GM19035 (cell line): ENCODE measurements around the gene FBLN2.

Experiments
- ATAC-seq: cut with Tn5 transposase; IDR thresholded peaks from one replicate; pipeline ENCODE4 v1.9.1; 2021; ENCODE audit not compliant: unreplicated experiment

Gene FBLN2

GRCh38 chr3:13577181-13578121, 28.5 kb downstream of the FBLN2 start:
- ATAC-seq, result no peak

GRCh38 chr3:13578251-13578650, 29.3 kb downstream of the FBLN2 start:
- ATAC-seq, result no peak

- no peak for ATAC-seq
Observed at GRCh38 chr3:13579063-13579462, 30.1 kb downstream of the FBLN2 start.

- ATAC-seq, result no peak
Observed at GRCh38 chr3:13580256-13581023, 31.5 kb downstream of the FBLN2 start.

GRCh38 chr3:13581485-13582365, 32.8 kb downstream of the FBLN2 start:
- ATAC-seq, result no peak

- no peak for ATAC-seq
Observed at GRCh38 chr3:13582366-13583250, 33.7 kb downstream of the FBLN2 start.

- ATAC-seq, result no peak
Observed at GRCh38 chr3:13583251-13584180, 34.6 kb downstream of the FBLN2 start.

- ATAC-seq, result no peak
Observed at GRCh38 chr3:13584427-13584891, 35.5 kb downstream of the FBLN2 start.

- ATAC-seq, result no peak
Observed at GRCh38 chr3:13584901-13585300, 36.0 kb downstream of the FBLN2 start.

GRCh38 chr3:13587442-13587841, 38.5 kb downstream of the FBLN2 start:
- no peak for ATAC-seq

- no peak for ATAC-seq
Observed at GRCh38 chr3:13588221-13588701, 39.3 kb downstream of the FBLN2 start.

GRCh38 chr3:13588993-13589392, 40.1 kb downstream of the FBLN2 start:
- no peak for ATAC-seq

- no peak for ATAC-seq
Observed at GRCh38 chr3:13590841-13591520, 42.1 kb downstream of the FBLN2 start.

- ATAC-seq, result no peak
Observed at GRCh38 chr3:13593615-13594014, 44.7 kb downstream of the FBLN2 start.

- ATAC-seq, result no peak
Observed at GRCh38 chr3:13594146-13594545, 45.2 kb downstream of the FBLN2 start.

GRCh38 chr3:13594991-13595421, 46.1 kb downstream of the FBLN2 start:
- no peak for ATAC-seq

- no peak for ATAC-seq
Observed at GRCh38 chr3:13595485-13595884, 46.6 kb downstream of the FBLN2 start.
